Neural progenitor cell (in vitro differentiated cells): ENCODE data around the gene RSPO3.

ENCODE experiments used
- EZH2 ChIP-seq: fragments of 200-600 bp; sonication (generic); IDR thresholded peaks from 2 replicates; pipeline ENCODE4 v1.6.1; 2017; ENCODE audit warnings: antibody characterized with exemption, mild to moderate bottlenecking, moderate library complexity
- EZH2phosphoT487 ChIP-seq: fragments of 200-600 bp; sonication (generic); IDR thresholded peaks from 2 replicates; pipeline ENCODE4 v1.6.1; 2017; ENCODE audit warnings: antibody characterized with exemption
- TF ChIP-seq, protein P1 (sequence below): fragments of 200-600 bp; sonication (generic); IDR thresholded peaks from 2 replicates; pipeline ENCODE4 v1.5.1; 2017; ENCODE audit warnings: antibody characterized with exemption, mild to moderate bottlenecking

- TF ChIP-seq, protein P1, sequence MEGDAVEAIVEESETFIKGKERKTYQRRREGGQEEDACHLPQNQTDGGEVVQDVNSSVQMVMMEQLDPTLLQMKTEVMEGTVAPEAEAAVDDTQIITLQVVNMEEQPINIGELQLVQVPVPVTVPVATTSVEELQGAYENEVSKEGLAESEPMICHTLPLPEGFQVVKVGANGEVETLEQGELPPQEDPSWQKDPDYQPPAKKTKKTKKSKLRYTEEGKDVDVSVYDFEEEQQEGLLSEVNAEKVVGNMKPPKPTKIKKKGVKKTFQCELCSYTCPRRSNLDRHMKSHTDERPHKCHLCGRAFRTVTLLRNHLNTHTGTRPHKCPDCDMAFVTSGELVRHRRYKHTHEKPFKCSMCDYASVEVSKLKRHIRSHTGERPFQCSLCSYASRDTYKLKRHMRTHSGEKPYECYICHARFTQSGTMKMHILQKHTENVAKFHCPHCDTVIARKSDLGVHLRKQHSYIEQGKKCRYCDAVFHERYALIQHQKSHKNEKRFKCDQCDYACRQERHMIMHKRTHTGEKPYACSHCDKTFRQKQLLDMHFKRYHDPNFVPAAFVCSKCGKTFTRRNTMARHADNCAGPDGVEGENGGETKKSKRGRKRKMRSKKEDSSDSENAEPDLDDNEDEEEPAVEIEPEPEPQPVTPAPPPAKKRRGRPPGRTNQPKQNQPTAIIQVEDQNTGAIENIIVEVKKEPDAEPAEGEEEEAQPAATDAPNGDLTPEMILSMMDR: no peak
- TF ChIP-seq EZH2phosphoT487 (no peak), EZH2 (no peak)
These were observed 70.3 kb downstream of the RSPO3 start for GRCh38 chr6:127188744-127189143.
